ENCODE data around the gene JSRP1. TPM values are rescaled to one million over a fixed set of nuclear protein-coding genes. Genes with fewer than 3 reads are reported as not detected.

Gene JSRP1
- total and polyA plus RNA-seq, 10 of the 15 experiments (the other 5 are each of a cell fraction or from before 2014, with no cell fraction given), result 0.41 to 0.91 (median 0.49) TPM; not detected in 7

GRCh38 chr19:2269244-2270156, 13.3 kb upstream of the JSRP1 start (continued):
- no peak for TF ChIP-seq ZBTB11 (CRISPR knock-in tag; IDR thresholded peaks at IDR 0.05)
- peak; percentile 86 for TF ChIP-seq CHD2 (IDR thresholded peaks at IDR 0.05; ENCODE audit: borderline replicate concordance, low read depth, low read length)
- TF ChIP-seq BCL11A (IDR thresholded peaks at IDR 0.05; ENCODE audit: low read depth, low read length), result no peak
- no peak for TF ChIP-seq ZNF217 (IDR thresholded peaks at IDR 0.05)
- TF ChIP-seq REST (IDR thresholded peaks at IDR 0.05; ENCODE audit: low read depth, low read length), result peak; percentile 59
- peak; percentile 84 for TF ChIP-seq NFYB (IDR thresholded peaks at IDR 0.05; ENCODE audit: insufficient read depth, low read depth, low read length)
- no peak for TF ChIP-seq E2F4 (IDR thresholded peaks at IDR 0.05; ENCODE audit: low read depth, low read length)
- TF ChIP-seq MYB (IDR thresholded peaks at IDR 0.05; ENCODE audit: borderline replicate concordance, low read depth, low read length), result no peak
- TF ChIP-seq CUX1 (IDR thresholded peaks at IDR 0.05; ENCODE audit: insufficient replicate concordance, low read depth, low read length), result no peak
- peak; percentile 85 to 92 for TF ChIP-seq BHLHE40 (IDR thresholded peaks at IDR 0.05; ENCODE audit: borderline replicate concordance in 1 of 2, low read depth in 2 of 2, low read length in 1 of 2)
- TF ChIP-seq CTCF (IDR thresholded peaks at IDR 0.05 in 2 of 3, conservative IDR thresholded peaks at IDR 0.05 in 1 of 3; ENCODE audit: control insufficient read depth in 2 of 3, extremely low read depth in 1 of 3, insufficient read depth in 1 of 3, low read depth in 3 of 3, low read length in 3 of 3), result peak; percentile 5 to 9 (median 9); a peak in 1 of 6 replicates

All from GM12878 (cell line).